G401.6 (cell line): Measurements from ENCODE around the gene KIF26A.
"Not testable (repeated sequence)": the region's sequence is repeated elsewhere in the genome, so short reads cannot be mapped to it uniquely, and the experiment has no call there.

Source experiments
- FAIRE-seq: peaks from 2 replicates; lab custom pipeline; 2012; peaks lifted over from hg19 to GRCh38; lab: Jason Lieb, UNC

KIF26A gene

DNA sequence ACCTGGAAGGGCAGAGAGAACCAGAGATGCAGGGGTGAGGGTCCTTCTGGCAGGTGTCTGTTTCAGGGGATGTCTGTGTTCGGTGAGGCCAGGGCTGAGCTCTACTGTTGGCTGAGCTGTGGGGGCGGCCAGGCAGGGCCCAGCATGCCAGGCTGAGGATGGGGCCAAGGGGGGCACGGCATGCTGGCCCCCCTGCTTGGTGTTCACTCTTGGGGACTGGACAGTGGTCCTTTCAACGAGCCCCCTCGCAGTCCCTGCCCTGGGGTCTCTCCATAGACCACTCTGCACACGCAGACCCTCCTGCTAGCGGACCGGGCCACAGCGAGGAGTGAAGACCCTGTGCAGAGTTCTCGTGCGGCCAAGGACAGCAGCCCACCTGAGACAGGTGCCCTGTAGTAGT is 56.3 kb downstream of the KIF26A start:
- no peak for FAIRE-seq

DNA sequence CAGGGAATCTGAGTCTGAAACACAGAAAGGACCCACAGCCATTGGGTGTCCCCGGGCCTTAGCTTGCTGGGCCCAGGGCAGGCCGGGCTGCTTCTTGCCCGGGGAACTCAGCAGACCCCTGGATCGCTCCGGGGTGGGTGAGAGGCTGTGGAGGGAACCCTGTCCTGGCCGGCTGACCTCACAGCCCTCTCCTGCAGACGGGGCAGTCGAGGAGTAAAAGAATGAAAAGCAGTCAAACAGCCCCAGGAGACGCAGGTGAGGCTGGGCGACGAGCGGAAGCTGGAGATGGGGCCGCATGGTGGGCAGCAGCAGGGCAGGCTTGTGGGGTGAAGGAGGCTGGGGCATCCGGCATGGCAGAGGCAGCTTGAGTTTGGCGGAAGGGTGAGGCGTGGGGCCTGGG is 57.0 kb downstream of the KIF26A start:
- no peak for FAIRE-seq

DNA sequence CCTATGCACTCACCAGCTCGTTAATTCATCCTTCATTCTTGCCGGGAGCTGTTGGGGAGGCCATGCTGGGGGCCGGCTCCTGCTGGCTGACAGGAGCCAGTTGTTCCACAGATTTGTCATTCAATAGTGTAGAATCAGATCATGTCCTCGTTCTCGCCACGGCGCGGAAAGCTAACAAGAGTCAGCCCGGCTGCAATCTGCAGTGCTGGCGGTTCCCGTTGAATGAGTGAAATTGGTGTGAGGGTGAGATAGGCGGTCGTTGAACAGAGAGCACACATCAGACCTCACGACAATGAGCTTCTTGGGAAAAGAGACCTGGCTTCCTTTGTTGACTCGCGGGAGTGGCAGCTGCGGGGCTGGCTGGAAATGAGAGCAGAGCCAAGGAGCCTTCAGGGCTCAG is 57.5 kb downstream of the KIF26A start:
- no peak for FAIRE-seq

DNA sequence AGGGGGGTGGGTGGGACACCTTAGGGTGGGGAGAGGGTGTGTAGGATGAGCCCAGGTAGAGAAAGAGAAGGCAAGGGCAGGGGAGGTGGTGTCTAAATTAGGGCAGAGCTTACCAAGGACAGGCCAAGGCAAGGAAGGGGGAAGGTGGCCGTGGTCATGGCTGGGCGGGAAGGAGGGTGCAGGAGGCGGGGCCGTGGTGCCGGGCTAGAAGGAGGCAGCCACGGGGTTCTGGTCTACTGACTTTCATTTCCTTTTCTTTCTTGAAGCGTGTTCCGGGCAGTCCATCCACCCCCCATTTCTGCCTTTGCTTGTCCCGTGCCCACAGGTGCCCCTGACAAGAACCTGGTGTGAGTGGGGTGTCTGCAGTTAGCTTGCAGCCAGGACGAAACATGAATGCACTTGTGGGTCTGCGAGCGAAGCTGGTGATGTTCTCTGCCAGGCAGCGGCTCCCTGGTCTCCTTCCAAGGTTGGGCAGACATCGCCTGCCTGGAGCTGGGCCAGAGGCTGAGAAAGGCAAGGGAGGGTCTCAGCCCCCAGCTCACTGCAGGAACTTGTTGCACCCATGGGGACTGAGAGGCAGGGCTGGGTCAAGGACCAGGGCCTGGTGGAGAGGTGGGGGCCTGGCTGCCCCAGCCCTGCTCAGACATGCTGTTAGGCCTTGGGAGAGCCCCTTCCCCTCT is 58.2 kb downstream of the KIF26A start:
- no peak for FAIRE-seq

DNA sequence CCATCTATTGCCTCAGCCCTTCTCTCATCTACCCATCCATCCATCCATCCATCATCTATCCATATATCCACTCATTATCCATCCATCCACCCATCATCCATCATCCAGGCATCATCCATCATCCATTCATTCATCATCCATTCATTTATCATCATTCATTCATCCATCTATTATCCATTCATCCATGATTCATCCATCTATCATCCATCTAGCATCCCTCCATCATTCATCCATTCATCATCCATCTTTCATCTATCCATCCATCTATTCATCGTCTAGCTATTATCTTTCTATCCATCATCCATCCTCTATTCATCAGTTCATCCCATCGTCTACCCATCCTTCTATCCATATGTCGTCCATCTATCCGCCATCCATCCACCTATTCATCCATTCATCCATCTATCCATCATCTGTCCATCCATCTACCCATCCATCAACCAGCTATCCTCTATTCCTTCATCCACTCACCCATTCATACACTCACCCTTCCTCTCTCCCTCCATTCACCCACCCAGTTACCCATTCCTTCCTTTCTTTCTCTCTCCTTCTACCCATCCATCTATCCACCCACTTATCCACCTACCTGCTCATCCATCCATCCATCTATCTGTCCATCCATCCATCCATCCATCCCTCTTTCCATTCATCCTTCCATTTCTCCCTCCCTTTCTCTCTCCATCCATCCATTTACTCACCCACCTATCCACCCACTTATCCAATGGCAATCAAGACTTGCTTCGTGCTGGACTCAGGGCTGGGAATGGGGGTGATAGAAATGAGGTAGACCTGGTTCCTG is 59.3 kb downstream of the KIF26A start:
- FAIRE-seq, result no peak

DNA sequence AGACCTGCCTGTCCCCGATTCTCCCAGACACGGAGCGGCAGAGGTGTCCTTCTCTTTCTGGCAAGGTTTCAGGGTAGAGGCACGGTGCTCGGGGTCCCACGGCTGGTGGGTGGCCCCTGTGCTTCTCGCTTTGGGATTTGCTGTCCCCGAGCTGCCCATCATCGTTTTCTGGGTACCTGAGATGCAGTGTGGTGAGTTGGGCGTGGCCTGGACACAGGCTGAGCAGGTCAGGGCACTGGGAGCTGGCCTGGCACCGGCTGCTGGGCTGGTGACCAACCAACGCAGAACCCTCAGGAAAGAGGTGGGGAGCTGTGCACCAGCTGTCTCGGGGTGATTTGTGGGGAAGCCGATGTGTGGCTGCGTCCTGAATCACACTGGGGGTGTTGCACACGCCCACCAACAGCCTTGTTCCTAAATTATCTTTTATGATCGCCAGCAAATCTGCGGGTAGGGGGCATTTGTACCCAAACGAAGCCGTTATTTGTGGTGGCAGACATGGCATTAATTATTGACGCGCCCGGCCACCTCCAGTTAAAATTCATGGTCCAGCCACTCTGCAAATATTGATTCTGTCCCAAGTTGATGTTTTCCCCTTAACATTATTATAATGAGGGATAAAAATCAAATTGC is 61.0 kb downstream of the KIF26A start:
- no peak for FAIRE-seq

DNA sequence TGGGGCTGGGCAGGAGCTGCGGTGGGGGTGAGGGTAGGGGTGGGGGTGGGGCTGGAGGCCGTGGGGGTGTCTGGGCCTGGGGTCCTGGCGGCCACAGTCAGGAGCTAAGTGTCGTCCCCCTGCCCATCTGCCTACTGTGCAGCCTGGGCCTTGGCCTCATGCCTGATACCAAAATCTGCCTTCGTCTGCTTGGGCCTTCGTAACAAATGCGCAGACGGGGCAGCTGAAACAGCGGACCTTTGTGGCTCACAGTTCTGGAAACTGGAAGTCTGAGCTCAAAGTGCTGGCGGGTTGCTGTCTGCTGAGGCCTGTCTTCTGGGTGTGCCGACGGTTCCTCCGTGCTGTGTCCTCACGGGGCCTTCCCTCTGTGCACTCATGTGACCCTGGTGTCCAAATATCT is 61.7 kb downstream of the KIF26A start:
- FAIRE-seq, result no peak

DNA sequence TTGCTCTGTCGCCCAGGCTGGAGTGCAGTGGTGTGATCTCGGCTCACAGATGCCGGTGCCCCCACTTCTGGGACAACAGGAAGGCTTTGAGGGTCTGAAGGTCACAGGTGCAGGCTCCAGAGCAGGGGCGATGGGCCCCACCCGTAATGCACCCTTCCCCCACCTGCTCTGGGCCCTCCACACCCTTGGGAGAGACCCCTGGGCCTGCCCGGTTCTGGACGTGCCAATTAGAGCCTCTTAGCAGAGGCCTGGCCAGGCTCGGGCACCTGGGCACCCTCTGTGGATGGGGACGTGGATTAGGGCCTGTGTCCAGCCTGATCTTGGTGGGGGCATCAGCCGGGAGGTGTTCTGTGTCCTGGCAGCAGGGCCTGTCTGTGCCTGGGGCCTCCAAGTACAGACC is 62.2 kb downstream of the KIF26A start:
- no peak for FAIRE-seq

DNA sequence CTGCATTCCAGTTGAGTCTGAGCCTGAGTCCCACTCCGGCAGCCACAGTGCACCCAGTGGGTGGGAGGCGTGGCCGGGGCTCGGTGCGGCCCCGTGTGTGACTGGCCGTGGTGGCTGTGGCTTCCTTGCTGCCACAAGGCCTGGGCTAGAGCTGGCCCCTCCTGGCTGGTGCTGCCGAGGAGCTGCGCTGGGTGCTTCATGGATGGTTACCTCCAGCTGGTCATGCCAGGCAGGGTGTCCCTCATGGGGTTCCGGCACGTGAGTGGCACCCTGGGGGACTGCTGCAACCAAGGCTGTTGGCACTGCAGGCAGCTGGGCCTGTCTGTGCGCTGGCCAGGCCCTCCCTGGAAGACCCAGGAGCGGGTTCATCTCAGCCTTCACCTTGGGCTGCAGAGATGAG is 62.7 kb downstream of the KIF26A start:
- no peak for FAIRE-seq

DNA sequence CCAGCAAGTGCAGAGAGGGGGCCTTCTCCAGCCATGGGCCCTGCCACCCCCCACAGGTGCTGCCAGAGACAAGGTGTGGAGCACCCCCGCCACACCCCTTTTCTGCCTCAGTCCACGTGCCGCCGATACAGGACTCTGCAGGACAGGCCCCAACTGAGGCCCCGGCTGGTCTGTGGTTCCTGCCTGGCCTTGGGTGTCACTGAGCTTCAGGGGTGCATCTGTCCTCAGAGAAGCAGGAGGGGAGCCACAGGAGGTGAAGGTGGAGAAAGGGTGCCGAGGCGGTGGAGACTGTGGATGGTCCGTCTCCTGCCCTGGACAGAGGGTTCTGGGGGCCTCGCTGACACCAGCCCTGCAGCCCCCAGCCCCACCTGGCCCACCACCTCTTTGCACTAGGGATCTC is 63.1 kb downstream of the KIF26A start:
- no peak for FAIRE-seq

DNA sequence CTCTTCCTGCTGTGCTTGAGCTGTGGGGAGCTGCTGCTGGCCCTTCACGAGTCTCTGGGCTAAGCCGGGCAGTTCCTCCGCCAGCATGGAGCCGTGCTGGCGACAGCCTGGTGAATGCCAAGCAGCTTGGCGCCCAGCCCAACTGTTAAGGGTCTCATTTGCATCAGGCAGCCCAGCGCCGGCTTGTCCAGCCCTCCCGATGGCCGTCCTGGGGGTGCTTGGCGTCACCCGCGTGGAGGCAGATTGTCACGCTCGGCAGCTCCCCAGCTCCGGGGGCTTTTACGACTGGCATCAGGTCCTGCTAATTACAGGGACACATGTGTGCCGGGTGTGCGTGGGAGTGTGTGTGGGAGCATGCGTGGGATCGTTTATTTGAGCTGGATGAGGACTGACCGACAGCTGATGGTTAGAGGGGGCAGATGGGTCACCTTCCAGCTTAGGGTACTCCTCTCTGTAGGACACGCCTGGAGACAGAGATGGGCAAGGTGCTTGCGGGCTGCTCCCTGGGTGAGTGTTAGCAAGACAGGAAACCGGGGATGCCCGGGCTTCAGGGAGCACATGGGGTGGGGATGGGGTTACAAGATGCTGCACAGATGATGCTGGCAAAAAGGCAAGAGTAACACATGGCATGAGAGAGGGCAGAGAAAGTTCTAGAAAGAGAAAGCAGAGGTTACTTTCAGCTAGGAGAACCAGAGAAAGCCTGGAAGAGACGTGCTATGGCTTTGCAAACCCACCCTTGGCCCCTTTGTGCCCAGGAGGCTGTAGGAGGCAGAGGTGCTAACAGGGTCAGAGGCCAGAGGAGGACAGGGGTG is 64.1 kb downstream of the KIF26A start:
- FAIRE-seq, result no peak

DNA sequence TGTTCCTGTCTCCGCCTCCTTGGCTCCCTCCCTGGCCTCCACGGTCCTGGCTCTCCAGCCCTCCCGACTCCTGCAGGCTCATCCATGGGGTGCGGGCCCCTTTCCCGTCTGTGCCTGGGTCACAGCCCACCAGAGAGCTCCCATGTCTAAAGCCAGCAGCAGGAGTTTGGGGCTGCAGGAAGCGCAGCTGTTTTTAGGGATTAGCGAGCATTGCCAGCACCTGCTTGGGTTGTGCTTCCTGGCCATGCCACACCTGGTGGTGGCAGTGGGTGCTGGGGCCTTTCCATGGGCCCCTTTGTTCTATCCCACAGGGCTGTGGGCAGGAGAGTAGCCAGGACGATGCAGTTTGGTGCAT is 64.7 kb downstream of the KIF26A start:
- no peak for FAIRE-seq

DNA sequence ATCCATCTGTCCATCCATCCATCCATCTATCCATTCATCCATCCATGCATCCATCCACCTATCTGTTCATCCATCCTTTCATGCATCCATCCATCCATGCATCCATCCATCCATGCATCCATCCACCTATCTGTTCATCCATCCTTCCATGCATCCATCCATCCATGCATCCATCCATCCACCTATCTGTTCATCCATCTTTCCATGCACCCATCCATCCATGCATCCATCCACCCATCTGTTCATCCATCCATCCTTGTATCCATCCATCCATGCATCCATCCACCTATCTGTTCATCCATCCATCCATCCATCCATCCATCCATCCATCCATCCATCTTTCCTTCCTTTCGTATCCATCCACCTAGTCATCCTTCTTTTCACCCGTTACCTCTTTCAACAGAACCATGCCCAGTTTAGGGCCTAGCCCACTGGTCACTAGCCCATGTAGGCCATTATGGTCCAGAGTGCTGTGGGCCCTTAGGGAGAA is 66.3 kb downstream of the KIF26A start:
- FAIRE-seq, result no peak

DNA sequence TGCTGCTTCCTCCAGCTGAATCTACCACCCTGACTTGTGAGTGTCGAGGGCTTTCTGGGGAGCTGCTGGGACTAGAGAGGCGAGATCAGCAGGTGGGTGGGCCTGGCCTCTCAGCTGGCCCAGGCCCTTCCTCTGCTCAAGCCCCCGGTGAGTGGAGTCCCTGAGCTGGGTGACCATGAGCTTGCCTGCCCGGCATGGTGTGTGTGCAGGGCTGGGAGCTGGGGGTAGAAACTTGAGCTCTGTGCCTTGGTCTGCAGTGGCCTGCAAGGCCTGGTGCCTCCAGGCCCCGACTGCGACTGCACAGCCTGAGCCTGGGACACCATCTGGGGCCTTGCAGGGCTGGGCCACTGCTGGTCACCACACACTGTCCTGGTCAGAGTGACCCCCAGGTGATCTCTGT is 67.4 kb downstream of the KIF26A start:
- FAIRE-seq, result no peak

DNA sequence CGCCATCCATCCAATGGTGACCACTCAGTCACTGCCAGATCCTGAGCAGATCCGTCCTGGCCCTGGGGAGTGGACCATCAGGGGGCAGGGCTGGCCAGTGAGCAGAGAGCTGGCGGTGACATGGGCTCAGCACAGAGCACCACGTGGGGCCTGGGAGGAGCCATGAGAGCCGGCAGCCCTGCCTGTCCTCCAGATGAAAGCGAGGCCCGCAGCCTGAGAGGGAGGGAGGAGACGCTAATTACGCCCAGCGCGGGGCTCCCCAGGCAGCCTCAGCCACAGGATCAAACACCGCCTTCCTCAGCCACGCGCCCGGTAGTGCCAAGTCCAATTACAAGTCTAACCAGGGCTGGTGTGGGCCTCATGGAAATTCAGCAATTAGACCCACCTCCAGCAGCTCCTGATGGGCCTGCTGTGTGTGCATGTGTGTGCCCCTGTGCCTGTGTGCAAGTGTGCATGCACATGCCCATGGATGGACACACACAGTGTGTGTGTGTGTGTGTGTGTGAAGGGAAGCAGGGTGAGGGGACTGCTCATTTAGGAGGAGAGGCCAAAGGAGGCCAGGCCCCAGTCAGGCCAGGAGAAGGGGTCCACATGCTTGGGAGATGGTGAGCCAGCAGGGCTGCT is 68.0 kb downstream of the KIF26A start:
- FAIRE-seq, result no peak

DNA sequence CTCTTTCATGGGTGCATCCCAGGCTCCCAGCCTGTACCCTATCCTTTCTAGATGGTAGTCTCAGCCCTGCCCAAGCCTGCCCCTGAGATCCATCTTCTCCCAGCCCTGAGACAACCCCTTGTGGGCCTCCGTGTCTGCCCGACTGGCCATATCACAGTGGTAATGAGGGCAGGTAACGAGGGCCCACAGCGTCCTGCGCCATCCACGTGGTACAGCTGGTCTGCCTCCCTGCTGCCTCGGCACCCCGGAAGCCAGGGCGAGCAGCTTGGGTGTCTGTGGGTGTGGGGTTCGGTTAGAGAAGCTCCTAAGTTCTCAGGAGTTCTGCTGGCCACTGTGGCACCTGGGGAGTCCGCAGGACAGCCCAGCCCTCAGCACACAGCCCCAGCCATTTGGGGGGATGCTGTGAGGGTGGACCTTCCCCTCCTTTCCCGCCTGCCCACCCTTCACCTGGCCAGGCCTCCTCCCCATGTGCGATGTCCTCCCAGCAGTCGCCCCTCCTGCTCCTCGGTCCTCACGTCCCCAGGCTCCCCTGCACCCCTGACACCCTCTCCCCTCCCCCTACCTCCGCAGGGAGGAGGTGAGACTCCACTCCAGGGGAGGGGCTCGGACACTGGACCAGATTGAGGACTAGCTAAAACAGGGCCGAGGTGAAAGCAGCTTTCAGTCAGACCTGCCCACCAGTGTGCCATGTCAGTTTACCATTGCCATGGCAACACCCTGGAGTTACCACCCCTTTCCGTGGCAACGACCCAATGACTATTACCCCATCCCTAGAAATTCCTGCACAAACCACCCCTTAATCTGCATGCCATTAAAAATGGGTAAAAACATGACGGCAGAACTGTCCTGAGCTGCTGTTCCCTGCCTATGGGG is 69.0 kb downstream of the KIF26A start:
- FAIRE-seq, result no peak

DNA sequence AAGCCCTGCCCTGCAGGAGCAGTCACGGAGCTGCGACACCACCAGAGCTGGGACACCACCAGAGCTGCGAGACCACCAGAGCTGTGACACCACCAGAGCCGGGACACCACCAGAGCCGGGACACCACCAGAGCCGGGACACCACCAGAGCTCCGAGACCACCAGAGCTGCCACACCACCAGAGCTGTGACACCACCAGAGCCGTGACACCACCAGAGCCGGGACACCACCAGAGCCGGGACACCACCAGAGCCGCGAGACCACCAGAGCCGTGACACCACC is 69.6 kb downstream of the KIF26A start:
- not testable (repeated sequence) for FAIRE-seq

DNA sequence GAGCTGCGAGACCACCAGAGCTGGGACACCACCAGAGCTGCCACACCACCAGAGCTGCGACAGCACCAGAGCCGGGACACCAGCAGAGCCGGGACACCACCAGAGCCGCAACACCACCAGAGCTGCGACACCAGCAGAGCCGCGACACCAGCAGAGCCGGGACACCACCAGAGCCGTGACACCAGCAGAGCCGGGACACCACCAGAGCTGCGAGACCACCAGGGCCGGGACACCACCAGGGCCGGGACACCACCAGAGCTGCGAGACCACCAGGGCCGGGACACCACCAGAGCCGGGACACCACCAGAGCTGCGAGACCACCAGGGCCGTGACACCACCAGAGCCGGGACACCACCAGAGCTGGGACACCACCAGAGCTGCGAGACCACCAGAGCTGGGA is 69.9 kb downstream of the KIF26A start:
- not testable (repeated sequence) for FAIRE-seq

DNA sequence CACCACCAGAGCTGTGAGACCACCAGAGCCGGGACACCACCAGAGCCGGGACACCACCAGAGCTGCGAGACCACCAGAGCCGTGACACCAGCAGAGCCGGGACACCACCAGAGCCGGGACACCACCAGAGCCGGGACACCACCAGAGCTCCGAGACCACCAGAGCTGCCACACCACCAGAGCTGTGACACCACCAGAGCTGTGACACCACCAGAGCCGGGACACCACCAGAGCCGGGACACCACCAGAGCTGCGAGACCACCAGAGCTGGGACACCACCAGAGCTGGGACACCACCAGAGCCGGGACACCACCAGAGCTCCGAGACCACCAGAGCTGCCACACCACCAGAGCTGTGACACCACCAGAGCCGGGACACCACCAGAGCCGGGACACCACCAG is 70.7 kb downstream of the KIF26A start:
- FAIRE-seq, result not testable (repeated sequence)

DNA sequence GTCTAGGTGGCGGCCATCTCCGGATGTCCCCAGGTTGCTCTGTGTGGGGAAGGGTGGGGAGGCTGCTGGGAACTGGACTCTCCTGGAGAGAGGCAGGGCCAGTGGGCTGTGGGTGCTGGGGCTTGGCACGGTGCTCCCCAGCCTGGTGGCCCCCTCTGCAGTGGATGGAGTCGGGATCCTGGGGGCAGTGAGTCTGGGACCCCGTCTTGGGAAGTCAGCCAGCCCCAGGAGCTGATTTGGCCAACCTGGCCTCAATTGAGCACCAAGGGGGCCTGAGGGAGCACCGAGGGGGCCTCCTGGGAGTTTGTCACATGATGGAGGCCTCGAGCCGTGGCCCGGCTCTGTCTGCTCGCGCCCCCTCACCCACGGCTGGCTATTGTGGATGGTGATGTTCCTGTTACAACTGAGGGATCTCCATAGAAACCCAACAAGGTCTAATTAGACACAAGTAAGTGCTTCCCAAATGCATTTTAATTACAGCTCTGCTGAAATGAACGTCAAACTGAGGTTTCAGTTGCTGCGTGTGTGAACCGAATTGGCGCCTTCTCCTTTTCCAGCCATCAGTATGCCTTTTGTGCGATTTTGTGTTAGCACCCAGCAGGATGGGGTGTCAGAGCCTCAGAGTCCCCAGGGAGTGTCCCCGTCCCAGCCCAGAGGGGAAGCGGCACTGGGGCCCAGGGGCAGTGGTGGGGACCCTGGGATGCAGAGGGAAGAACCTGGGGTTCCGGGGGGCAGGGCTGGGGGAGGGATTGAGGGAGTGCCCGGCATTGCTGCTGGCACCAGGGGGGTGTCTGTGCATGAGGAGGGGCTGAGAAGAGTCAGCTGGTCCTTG is 71.8 kb downstream of the KIF26A start:
- no peak for FAIRE-seq

DNA sequence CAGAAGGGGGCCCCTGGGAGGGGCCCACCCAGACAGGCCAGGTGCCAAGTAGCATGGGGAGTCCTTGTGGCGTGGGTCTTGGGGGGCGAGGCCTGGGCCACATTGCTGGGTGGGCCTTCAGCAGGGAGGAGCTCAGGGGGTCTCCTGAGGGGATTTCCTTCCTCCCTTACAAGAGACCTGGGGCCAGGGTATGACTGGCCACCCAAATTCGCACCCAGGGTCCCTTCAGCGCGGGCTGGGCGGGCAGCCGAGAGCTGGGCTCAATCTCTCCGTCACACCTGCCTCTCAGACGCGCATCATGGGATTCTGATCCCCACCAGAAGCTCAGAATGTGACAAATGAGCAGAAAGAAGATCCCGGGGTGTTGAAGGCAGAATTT is 72.4 kb downstream of the KIF26A start:
- FAIRE-seq, result no peak
